SK-N-SH treated with all-trans-retinoic acid at 6 μM for 48 hours (cell line): ENCODE data around the gene CMIP.

Source experiments
- ATAC-seq: fragments of 200-7000 bp; cut with Tn5 transposase; 3 replicates; pipeline ENCODE4 v1.9.1; 2020; ENCODE audit warnings: mild to moderate bottlenecking, moderate library complexity
- ARNTL ChIP-seq: fragments of 450-650 bp; formaldehyde crosslinking; IDR thresholded peaks from 2 replicates; pipeline ENCODE4 v1.5.0; 2020; ENCODE audit warnings: low read depth, mild to moderate bottlenecking, moderate library complexity, borderline replicate concordance
- BACH2 ChIP-seq: fragments of 250-450 bp; sonication (Bioruptor Pico); IDR thresholded peaks from 2 replicates; pipeline ENCODE4 v1.9.0; 2021; ENCODE audit warnings: mild to moderate bottlenecking, borderline replicate concordance
- CREB5 ChIP-seq: fragments of 250-450 bp; sonication (Bioruptor Pico); IDR thresholded peaks from 2 replicates; pipeline ENCODE4 v1.5.1; 2020; ENCODE audit warnings: low read depth, mild to moderate bottlenecking, moderate library complexity
- CSRNP3 ChIP-seq: fragments of 250-450 bp; sonication (Bioruptor Pico); IDR thresholded peaks from 2 replicates; pipeline ENCODE4 v1.5.1; 2021; ENCODE audit warnings: mild to moderate bottlenecking, moderate library complexity
- GLIS3 ChIP-seq: fragments of 250-450 bp; sonication (Bioruptor Pico); IDR thresholded peaks from 2 replicates; pipeline ENCODE4 v1.5.0; 2020; ENCODE audit warnings: mild to moderate bottlenecking, moderate library complexity
- ISL1 ChIP-seq: fragments of 250-450 bp; sonication (Bioruptor Pico); IDR thresholded peaks from 2 replicates; pipeline ENCODE4 v2.1.2; 2022; ENCODE audit warnings: mild to moderate bottlenecking, moderate library complexity
- OSR1 ChIP-seq: fragments of 250-450 bp; sonication (Bioruptor Pico); IDR thresholded peaks from 2 replicates; pipeline ENCODE4 v1.8.0; 2022; ENCODE audit warnings: moderate library complexity, mild to moderate bottlenecking, inconsistent platforms
- PATZ1 ChIP-seq: fragments of 250-450 bp; sonication (Bioruptor Pico); IDR thresholded peaks from 2 replicates; pipeline ENCODE4 v1.8.0; 2020; ENCODE audit warnings: mild to moderate bottlenecking, moderate library complexity, borderline replicate concordance
- POU6F1 ChIP-seq: fragments of 250-450 bp; sonication (Bioruptor Pico); IDR thresholded peaks from 2 replicates; pipeline ENCODE4 v1.8.0; 2021; ENCODE audit warnings: low read depth, mild to moderate bottlenecking, moderate library complexity, borderline replicate concordance
- PPARA ChIP-seq: fragments of 250-450 bp; sonication (Bioruptor Pico); IDR thresholded peaks from 2 replicates; pipeline ENCODE4 v1.5.0; 2020; ENCODE audit warnings: mild to moderate bottlenecking, borderline replicate concordance
- RARB ChIP-seq: fragments of 250-450 bp; sonication (Bioruptor Pico); IDR thresholded peaks from 2 replicates; pipeline ENCODE4 v1.8.0; 2021; ENCODE audit warnings: mild to moderate bottlenecking, moderate library complexity
- SNAI2 ChIP-seq: fragments of 250-450 bp; sonication (Bioruptor Pico); IDR thresholded peaks from 2 replicates; pipeline ENCODE4 v1.5.0; 2020; ENCODE audit warnings: mild to moderate bottlenecking, moderate library complexity
- TCF4 ChIP-seq: fragments of 250-450 bp; sonication (Bioruptor Pico); IDR thresholded peaks from 2 replicates; pipeline ENCODE4 v1.8.0; 2021; ENCODE audit warnings: mild to moderate bottlenecking, moderate library complexity, borderline replicate concordance
- TOX ChIP-seq: fragments of 250-450 bp; sonication (Bioruptor Pico); IDR thresholded peaks from 2 replicates; pipeline ENCODE4 v1.8.0; 2021; ENCODE audit warnings: mild to moderate bottlenecking, moderate library complexity, borderline replicate concordance
- TSHZ2 ChIP-seq: fragments of 250-450 bp; sonication (Bioruptor Pico); IDR thresholded peaks from 2 replicates; pipeline ENCODE4 v1.5.0; 2020; ENCODE audit warnings: mild to moderate bottlenecking, moderate library complexity
- ZC3H10 ChIP-seq: fragments of 250-450 bp; sonication (Bioruptor Pico); IDR thresholded peaks from 2 replicates; pipeline ENCODE4 v1.5.1; 2021; ENCODE audit warnings: mild to moderate bottlenecking, moderate library complexity
- ZFP3 ChIP-seq: fragments of 250-450 bp; sonication (Bioruptor Pico); IDR thresholded peaks from 2 replicates; pipeline ENCODE4 v1.5.0; 2020; ENCODE audit warnings: mild to moderate bottlenecking, moderate library complexity
- ZFP30 ChIP-seq: fragments of 450-650 bp; formaldehyde crosslinking; IDR thresholded peaks from 2 replicates; pipeline ENCODE4 v1.5.0; 2022; ENCODE audit warnings: mild to moderate bottlenecking, moderate library complexity
- ZNF565 ChIP-seq: fragments of 450-650 bp; formaldehyde crosslinking; conservative IDR thresholded peaks from 2 replicates; pipeline ENCODE4 v1.5.0; 2020; ENCODE audit warnings: low read depth, mild to moderate bottlenecking, moderate library complexity
- ZNF8 ChIP-seq: fragments of 450-650 bp; formaldehyde crosslinking; IDR thresholded peaks from 2 replicates; pipeline ENCODE4 v1.5.0; 2020; ENCODE audit warnings: mild to moderate bottlenecking, moderate library complexity

The CMIP gene

GRCh38 chr16:81629034-81629802 is 184.6 kb downstream of the CMIP start:
- ATAC-seq: no peak
- TF ChIP-seq PPARA (CRISPR knock-in tag) (no peak), BACH2 (no peak), CREB5 (CRISPR knock-in tag) (no peak), OSR1 (CRISPR knock-in tag) (no peak), POU6F1 (CRISPR knock-in tag) (no peak), ZFP3 (CRISPR knock-in tag) (no peak), ISL1 (no peak), PATZ1 (CRISPR knock-in tag) (no peak), RARB (CRISPR knock-in tag) (no peak), CSRNP3 (CRISPR knock-in tag) (no peak), GLIS3 (CRISPR knock-in tag) (no peak), TOX (CRISPR knock-in tag) (no peak)

- no peak for ATAC-seq
- TF ChIP-seq ZFP30 (no peak), CREB5 (CRISPR knock-in tag) (no peak), ARNTL (no peak), ZFP3 (CRISPR knock-in tag) (no peak), PPARA (CRISPR knock-in tag) (no peak), ZNF8 (no peak), TSHZ2 (CRISPR knock-in tag) (no peak), TCF4 (CRISPR knock-in tag) (no peak), POU6F1 (CRISPR knock-in tag) (no peak), ZNF565 (CRISPR knock-in tag) (no peak), PATZ1 (CRISPR knock-in tag) (no peak), BACH2 (no peak), SNAI2 (CRISPR knock-in tag) (no peak), CSRNP3 (CRISPR knock-in tag) (no peak), ZC3H10 (CRISPR knock-in tag) (no peak)
These were observed 185.5 kb downstream of the CMIP start for GRCh38 chr16:81629896-81630634.
